ENCODE data around the gene CGNL1.

The CGNL1 gene

GRCh38 chr15:57418635-57419034 lies 42.3 kb downstream of the CGNL1 start:
- FAIRE-seq (no peak), DNase-seq (ENCODE audit: insufficient read length, low spot score) (peak; percentile 27)

- FAIRE-seq, result no peak
- DNase-seq (ENCODE audit: insufficient read length, low spot score), result no peak
Measured at GRCh38 chr15:57419335-57419734, 43.0 kb downstream of the CGNL1 start.

- no peak for DNase-seq (ENCODE audit: insufficient read length, low spot score)
- FAIRE-seq, result no peak
Measured at GRCh38 chr15:57421110-57421509, 44.8 kb downstream of the CGNL1 start.

GRCh38 chr15:57421551-57421950 lies 45.2 kb downstream of the CGNL1 start:
- DNase-seq (ENCODE audit: insufficient read length, low spot score) (no peak), FAIRE-seq (no peak)

- DNase-seq (ENCODE audit: insufficient read length, low spot score), result no peak
- no peak for FAIRE-seq
Measured at GRCh38 chr15:57422113-57422754, 45.9 kb downstream of the CGNL1 start.

- no peak for FAIRE-seq
- no peak for DNase-seq (ENCODE audit: insufficient read length, low spot score)
Measured at GRCh38 chr15:57423599-57424140, 47.4 kb downstream of the CGNL1 start.

GRCh38 chr15:57424628-57425405 lies 48.5 kb downstream of the CGNL1 start:
- DNase-seq (ENCODE audit: insufficient read length, low spot score), result no peak
- no peak for FAIRE-seq

GRCh38 chr15:57425842-57426241 lies 49.5 kb downstream of the CGNL1 start:
- no peak for FAIRE-seq
- DNase-seq (ENCODE audit: insufficient read length, low spot score), result no peak

GRCh38 chr15:57427367-57427821 lies 51.1 kb downstream of the CGNL1 start:
- DNase-seq (ENCODE audit: insufficient read length, low spot score) (peak; percentile 57), FAIRE-seq (peak; percentile 20)

GRCh38 chr15:57432141-57432741 lies 55.9 kb downstream of the CGNL1 start:
- FAIRE-seq, result peak; percentile 31
- DNase-seq (ENCODE audit: insufficient read length, low spot score), result no peak

GRCh38 chr15:57436166-57436565 lies 59.9 kb downstream of the CGNL1 start:
- FAIRE-seq (no peak), DNase-seq (ENCODE audit: insufficient read length, low spot score) (no peak)

GRCh38 chr15:57436961-57437360 lies 60.7 kb downstream of the CGNL1 start:
- DNase-seq (ENCODE audit: insufficient read length, low spot score) (no peak), FAIRE-seq (no peak)

GRCh38 chr15:57437564-57437963 lies 61.3 kb downstream of the CGNL1 start:
- FAIRE-seq (no peak), DNase-seq (ENCODE audit: insufficient read length, low spot score) (no peak)

- DNase-seq (ENCODE audit: insufficient read length, low spot score), result no peak
- no peak for FAIRE-seq
Measured at GRCh38 chr15:57438166-57438565, 61.9 kb downstream of the CGNL1 start.

GRCh38 chr15:57439128-57440027 lies 63.1 kb downstream of the CGNL1 start:
- FAIRE-seq, result no peak
- no peak for DNase-seq (ENCODE audit: insufficient read length, low spot score)

- no peak for FAIRE-seq
- DNase-seq (ENCODE audit: insufficient read length, low spot score), result no peak
Measured at GRCh38 chr15:57440167-57440566, 63.9 kb downstream of the CGNL1 start.

- DNase-seq (ENCODE audit: insufficient read length, low spot score) (peak; percentile 33), FAIRE-seq (no peak)
Measured at GRCh38 chr15:57440799-57441198, 64.5 kb downstream of the CGNL1 start.

GRCh38 chr15:57442335-57442734 lies 66.0 kb downstream of the CGNL1 start:
- no peak for DNase-seq (ENCODE audit: insufficient read length, low spot score)
- FAIRE-seq, result no peak

GRCh38 chr15:57443486-57443885 lies 67.2 kb downstream of the CGNL1 start:
- no peak for FAIRE-seq
- DNase-seq (ENCODE audit: insufficient read length, low spot score), result no peak

- FAIRE-seq (no peak), DNase-seq (ENCODE audit: insufficient read length, low spot score) (no peak)
Measured at GRCh38 chr15:57444877-57445513, 68.7 kb downstream of the CGNL1 start.

All from HTR-8/SVneo (cell line).